Inferior parietal cortex (tissue), 1 donor: ENCODE results near the gene TNIK.
A peak's percentile ranks its signal among the peaks of the same experiment; 100 is the strongest.
"Not testable (repeated sequence)": the region's sequence is repeated elsewhere in the genome, so short reads cannot be mapped to it uniquely, and the experiment has no call there.

Experiments
- DNase-seq: peaks from one replicate; pipeline ENCODE4 v3.0.0-alpha.2; 2016; ENCODE audit errors: extremely low spot score

TNIK gene

DNA sequence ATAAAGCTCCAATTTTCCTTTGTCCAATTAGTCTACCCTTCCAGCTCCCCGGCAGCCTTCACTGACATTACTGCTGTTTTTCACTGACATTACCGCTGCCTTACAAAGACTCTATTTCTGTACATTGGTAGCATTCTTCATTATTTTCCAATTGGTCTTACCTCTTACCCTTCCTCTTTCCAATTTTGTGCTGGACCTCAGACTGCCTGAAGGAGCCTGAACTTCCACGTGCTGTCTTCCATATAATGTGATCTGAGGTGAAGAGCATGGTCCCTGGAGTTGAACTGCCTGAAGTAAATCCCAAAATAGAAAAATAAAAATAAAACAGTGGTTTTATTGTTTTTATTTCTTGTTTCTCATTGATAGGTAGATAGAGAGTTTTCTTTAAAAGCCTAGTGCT, 9.2 kb upstream of the TNIK start:
- DNase-seq: no peak

DNA sequence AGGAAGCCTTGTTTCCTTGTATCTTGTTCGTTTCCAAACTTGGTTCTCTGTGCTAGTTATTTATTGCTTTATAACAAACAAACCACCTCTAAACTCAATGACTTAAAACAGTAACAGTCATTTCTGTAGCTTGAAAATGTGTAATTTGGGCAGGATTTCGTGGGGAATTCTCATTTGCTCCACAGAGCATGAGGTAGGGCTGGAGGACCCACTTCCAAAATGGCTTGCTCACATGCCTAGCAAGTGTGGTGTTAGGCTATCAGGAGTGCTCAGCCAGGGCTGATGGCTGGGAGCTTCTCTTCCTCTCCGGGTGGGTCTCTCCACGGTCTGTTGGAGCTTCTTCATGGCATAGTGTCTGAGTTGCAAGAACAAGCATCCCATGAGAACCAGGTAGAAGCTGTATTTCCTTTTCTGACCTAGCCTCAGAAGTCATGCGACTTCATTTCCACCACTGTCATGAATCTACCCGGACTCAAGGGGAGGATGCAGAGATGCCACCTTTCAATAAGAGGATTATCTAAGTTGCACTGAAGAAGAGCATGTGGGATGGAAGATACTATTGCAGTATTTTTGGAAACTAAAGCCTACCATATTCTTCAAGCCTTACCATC, 8.2 kb upstream of the TNIK start:
- no peak for DNase-seq

- DNase-seq: no peak
Observed at GRCh38 chr3:171465763-171466162, 5.6 kb upstream of the TNIK start.

DNA sequence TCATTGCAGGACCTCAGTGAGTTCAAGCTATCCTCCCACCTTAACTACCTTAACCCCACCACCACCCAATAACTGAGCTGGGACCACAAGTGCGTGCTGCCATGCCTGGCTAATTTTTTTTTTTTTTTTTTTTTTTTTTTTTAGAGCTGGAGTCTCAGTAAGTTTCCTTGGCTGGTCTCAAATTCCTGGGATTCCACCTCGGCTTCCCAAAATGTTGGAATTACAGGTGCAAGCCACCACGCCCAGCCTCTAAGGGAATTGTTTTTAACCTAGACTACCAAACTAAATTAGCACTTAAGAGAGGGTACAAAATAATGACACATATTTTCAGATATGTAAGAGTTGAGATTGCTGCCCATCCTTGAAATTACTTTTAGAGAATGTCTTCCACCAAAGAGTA, 4.3 kb upstream of the TNIK start:
- no peak for DNase-seq

- no peak for DNase-seq
Observed at GRCh38 chr3:171462224-171462623, 2.0 kb upstream of the TNIK start.

GRCh38 chr3:171461525-171461917, 1.3 kb upstream of the TNIK start:
- no peak for DNase-seq

- DNase-seq: peak; percentile 48
Observed at GRCh38 chr3:171460725-171461524, 720 bp upstream of the TNIK start.

DNA sequence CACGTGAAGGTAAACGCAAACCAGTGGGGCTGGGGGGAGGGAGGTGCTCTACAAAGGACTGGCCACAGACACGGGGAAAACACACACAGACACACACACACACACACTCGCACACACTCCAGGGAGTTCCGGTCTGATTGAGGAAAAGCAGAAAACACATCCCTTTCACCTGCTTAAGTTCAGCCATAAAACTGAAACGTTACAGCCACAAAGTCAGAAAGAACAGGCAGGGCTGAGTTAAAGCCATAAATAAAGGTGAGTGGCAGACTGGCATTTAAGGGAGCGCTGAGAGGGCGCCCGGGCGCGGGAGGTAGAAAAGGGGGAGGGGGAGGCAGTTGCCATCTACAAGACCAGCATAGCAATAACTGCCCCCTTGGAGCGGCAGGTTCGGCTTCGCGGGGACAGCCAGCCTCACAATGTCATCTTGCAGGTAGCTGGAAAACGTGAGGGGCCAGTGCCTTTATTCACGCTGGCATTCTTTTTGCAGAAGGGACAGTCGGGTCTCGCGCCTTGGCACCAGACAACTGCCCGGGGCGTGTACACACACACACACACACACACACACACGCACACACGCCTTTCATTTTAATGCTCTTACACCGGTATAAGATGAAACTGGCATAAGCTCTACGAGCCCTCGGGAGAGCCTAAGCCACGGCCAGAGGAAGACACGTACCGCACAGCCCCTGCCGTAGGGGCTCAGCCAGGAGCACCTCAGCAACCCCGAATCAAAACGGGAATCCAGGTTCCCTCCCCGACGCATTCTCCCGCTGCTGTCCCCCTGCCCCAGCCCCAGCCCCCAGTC, 866 bp downstream of the TNIK start:
- DNase-seq: no peak

DNA sequence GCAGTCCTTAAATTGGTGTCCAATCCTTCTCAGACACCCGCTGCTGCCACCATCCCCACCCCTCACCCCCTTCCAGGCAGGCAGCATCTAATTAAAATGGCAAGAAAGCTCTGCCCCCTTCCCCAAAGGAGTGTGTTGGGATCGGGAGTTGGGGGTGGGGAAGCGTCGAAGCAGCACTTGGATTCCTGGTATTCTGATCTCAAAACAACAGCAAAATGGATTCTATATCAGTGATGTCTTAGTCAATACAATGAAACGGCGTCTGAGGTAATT, 1.4 kb downstream of the TNIK start:
- no peak for DNase-seq

DNA sequence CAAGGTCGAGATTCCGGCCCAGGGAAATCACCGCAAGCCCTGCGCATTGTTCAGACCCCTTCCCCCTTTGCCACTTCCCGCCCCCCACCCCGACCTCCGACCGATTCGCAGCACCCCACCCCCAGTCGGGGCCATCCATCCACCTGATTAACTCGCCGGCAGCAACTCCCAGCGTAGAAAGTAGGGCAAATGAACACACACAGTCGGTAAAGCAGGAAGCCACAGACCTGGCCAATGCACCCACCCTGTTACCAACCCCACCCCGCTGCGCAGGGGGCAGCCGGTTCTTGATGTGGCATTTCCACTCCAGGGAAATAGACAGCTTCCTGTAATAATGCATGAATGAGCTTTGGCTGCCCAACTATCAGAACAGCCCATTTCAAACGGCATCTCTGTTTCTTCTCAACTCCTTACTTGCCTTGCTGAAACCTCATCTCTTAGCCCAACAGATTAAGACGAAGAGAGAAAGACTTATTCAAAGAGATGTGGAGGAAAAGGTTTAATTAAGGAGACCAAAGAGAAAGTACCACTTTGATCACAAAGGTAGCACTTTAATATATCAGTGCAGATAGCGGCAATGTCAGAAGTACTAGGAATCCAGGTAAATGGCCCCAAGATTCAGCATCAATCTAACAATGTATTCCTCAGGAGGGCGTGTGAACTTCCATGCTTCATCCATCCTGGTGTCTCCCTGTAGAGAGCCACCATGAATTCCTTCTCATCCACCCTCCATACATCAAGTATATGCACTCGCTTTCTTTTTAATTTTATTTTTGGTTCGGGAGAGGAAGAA, 1.9 kb downstream of the TNIK start:
- no peak for DNase-seq

GRCh38 chr3:171457607-171458061, 2.6 kb downstream of the TNIK start:
- no peak for DNase-seq

DNA sequence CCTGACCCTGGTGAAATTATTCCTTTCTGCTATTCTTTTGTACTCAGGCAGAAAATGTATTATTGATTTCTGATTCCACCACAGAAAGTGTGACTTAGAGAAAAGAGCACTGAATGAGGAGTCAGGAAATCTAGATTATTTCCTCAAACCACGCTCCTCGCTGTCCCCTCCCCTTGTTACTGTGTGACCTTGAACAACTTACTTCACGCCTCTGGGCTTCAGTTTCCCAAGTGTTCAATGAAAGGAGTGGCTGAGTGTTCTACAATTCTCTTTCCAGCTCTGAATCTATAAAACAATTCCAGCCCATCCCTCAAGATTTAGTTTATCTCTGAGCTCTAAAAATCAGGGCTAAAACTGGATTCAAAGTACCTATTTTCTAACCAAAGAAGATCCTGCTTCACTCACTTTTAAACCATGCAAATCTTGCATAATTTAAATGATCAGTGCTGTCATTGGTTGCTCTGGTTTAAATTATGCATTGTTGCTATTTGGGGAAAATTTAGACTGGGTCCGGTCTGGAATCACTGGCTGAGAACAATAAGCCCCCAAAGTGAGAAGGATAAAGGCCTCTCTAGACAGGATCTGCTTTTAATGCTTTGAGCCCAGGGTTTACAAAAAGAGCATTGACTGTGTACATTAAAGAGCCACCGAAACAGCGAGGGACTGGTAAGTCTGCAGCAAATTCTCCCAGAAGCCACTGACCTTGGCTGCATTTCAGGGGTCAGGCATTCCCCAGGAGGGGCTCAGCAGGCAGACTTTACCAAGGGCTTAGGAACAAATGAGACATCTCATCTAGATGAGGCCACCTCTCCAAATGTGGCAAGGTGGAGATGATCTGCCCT, 3.2 kb downstream of the TNIK start:
- DNase-seq: no peak

GRCh38 chr3:171455603-171456550, 4.3 kb downstream of the TNIK start:
- no peak for DNase-seq

DNA sequence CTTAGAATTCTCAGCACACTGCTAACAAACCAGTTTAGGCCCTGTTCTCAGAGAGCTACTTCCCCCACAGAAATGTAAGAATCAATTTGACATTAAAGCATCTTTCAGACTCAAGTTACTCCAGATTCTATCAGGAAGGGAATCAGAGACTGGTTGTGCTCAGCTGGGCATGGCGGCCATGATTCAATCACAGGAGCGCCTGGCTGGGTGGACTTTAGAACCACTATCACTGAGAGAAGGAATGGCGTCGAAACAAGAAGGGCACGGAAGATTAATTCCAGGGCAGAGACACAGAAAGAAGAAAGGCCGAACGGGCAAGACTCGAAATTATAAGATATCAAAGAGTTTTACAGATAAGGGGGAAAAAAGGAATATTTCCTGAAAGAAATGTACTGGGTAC, 6.2 kb downstream of the TNIK start:
- DNase-seq: no peak

DNA sequence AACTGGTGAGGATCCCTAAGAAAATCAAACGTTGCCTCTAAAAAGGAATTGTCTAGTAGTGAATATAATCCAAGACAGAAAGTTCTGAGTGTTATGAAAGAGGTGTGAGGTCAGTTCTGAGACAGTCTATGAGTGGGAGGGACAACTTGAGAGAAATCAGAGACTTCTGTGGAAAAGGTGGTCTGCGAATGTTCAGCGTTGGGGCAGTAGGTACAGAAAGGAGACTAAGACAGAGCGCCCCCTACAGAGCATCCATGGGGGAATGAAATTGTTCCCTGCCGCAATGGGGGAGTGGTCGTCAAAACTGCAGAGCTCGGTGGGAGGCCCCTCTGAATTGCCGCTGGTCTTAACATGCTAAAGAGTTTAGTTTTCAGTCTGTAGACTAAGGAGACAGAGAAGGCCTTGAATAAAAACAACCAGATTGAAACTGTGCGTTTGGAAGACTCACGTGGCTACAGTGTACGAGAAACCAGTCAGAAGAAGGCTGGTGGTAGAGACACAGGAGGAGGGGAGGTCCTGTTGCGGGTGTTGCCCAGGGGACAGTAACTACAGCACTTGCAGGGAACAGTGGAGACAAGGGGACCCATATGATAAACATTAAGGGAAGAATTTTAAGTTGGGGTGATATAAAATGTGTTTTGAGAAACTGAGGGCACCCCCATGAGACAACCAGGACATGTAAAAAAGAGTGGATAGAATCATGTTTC, 6.9 kb downstream of the TNIK start:
- DNase-seq: no peak

- no peak for DNase-seq
Observed at GRCh38 chr3:171452328-171452727, 7.9 kb downstream of the TNIK start.

- no peak for DNase-seq
Observed at GRCh38 chr3:171451915-171452314, 8.3 kb downstream of the TNIK start.

- DNase-seq: not testable (repeated sequence)
Observed at GRCh38 chr3:171447579-171447891, 12.7 kb downstream of the TNIK start.

DNA sequence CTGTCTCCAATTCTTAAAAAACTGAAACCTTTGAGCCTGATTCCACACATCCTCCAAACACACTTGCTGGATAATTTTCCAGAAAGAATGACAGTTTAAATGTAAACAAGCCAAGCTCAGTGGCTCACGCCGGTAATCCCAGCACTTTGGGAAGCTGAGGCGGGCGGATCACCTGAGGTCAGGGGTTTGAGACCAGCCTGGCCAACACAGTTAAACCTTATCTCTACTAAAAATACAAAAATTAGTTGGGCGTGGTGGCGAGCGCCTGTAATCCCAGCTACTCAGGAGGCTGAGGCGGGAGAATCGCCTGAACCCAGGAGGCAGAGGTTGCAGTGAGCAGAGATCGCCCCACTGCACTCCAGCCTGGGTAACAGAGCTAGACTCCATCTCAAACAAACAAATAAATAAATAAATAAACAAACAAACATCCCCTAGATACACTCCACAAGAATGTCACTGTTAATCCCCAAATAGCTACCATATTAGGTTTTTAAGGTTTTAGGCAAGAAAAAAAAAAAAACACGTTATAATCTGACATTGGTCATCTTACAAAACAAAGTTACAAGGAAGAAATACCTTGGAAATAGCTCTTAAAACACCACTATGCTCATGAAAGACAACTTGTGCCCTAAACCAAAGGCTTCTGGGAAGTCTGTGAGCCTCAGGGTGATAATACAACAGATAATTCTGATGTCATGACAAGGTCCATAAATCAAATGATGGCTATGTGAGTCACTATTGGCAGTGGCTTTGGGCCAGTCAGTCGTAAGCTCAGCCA, 13.2 kb downstream of the TNIK start:
- DNase-seq: no peak
